ENCODE measurements around the gene ESD. TPM values are rescaled to one million over a fixed set of nuclear protein-coding genes. Genes with fewer than 3 reads are reported as not detected.

Gene ESD
- total and polyA plus RNA-seq, 2 donors (not counting 3 experiments of a cell fraction or from before 2014, with no cell fraction given), result 45.3 to 81.1 TPM

DNA sequence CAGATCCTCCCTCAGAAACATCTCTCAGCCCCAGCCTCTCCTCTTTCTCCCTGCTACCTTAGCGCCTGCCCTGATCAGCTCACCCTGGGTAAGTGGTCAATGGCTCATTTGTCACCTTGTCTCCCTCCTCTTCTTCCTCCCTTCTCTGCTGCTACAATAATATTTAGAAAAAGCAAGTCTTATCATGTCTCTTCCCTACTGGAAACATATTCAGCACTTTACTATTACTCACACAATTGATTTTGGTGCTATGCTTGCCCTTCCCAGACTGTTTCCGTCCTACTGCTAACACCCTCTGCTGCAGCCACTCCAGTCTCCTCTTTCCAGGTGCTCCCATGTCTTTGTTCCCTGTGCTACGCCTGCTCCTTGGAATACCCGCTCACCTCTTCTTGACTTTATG, 35.8 kb downstream of the ESD start:
- ChIA-PET CTCF (no interaction called here), POLR2A (no interaction called here)
- Histone ChIP-seq H3K4me3 (replicated peaks in 1 of 3; ENCODE audit: insufficient read depth in 1 of 3, low read depth in 1 of 3, low read length in 3 of 3) (no peak overlapping the region), H3K36me3 (ENCODE audit: control insufficient read depth in 2 of 2, extremely low read depth in 1 of 2, insufficient read depth in 2 of 2, low read length in 2 of 2) (no peaks in the 10 kb centered on the region), H3K79me2 (ENCODE audit: control insufficient read depth, insufficient read depth, low read length) (no peaks in the 10 kb centered on the region), H3K9me1 (replicated peaks; ENCODE audit: control insufficient read depth, extremely low read depth, insufficient read depth, low read length) (no peaks in the 10 kb centered on the region), H2AFZ (ENCODE audit: low read depth, low read length) (no peak overlapping the region), H3K27ac (ENCODE audit: insufficient read depth, low read depth, low read length) (no peak overlapping the region), H3K9ac (replicated peaks; ENCODE audit: extremely low read depth, insufficient read depth, low read length) (no peak overlapping the region), H3K27me3 (ENCODE audit: control insufficient read depth in 2 of 2, insufficient read depth in 2 of 2, low read length in 2 of 2) (peaks cover 0 to 4% of the 10 kb centered on the region in 2 experiments), H3K4me2 (ENCODE audit: insufficient read depth, low read length) (no peak overlapping the region), H3K9me3 (replicated peaks; ENCODE audit: control insufficient read depth, insufficient read depth, low read length) (no peaks in the 10 kb centered on the region), H4K20me1 (replicated peaks; ENCODE audit: control insufficient read depth, extremely low read depth, insufficient read depth, low read length) (no peaks in the 10 kb centered on the region), H3K4me1 (ENCODE audit: control insufficient read depth, extremely low read depth, insufficient read depth, low read length) (no peaks in the 10 kb centered on the region)
- no TSS peak for BruUV-seq (replicated peaks)
- intact Hi-C loops (cut with micrococcal nuclease) (no loop called here), dilution Hi-C loops (cut with MboI; ENCODE audit: extremely low pct_ligation_motif_present, low sequenced_read_pairs) (no loop called here)
- no peak for FAIRE-seq
- TF ChIP-seq GATA2 (IDR thresholded peaks at IDR 0.05; ENCODE audit: insufficient read depth, insufficient read length, low read depth, low read length), result no peak
- TF ChIP-seq POLR2AphosphoS5 (IDR thresholded peaks at IDR 0.05; ENCODE audit: insufficient read depth, low read depth, low read length), result no peak
- TF ChIP-seq FOS (IDR thresholded peaks at IDR 0.05; ENCODE audit: borderline replicate concordance, insufficient read depth, low read length), result no peak
- no peak for TF ChIP-seq JUN (IDR thresholded peaks at IDR 0.05; ENCODE audit: borderline replicate concordance, insufficient read depth, insufficient read length, low read depth)
- no peak for TF ChIP-seq MYC (IDR thresholded peaks at IDR 0.05; ENCODE audit: low read depth, low read length)
- DNase-seq (ENCODE audit: low read depth, low spot score), result no peak

DNA sequence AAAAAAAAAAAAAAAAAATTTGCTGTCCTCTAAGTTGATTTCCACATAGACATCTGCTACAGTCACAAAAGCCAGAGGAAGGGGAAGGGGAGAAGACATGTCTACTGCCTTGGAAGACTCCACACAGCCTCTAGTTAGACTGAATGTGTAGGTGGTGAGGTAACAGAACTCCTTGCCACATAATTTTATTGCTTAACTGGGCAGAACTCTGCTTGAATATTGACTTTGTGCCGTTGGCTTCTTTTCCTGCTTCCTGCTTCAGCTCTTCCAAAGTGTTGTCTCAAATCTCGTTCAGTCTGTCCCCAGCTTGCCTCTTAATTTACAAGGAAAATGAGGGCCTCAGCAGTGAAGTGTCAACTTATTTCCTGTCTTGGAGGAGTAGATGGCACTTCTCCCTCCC, 37.1 kb downstream of the ESD start:
- no peaks in the 10 kb centered on the region for H3K79me2 ChIP-seq (ENCODE audit: control insufficient read depth, insufficient read depth, low read length)
- no TSS peak for BruUV-seq (replicated peaks)
- dilution Hi-C loops (cut with MboI; ENCODE audit: extremely low pct_ligation_motif_present, low sequenced_read_pairs) (no loop called here), intact Hi-C loops (cut with micrococcal nuclease) (no loop called here)
- ChIA-PET POLR2A (no interaction called here), CTCF (no interaction called here)
- H3K4me2 ChIP-seq (ENCODE audit: insufficient read depth, low read length), result no peak overlapping the region
- H3K27me3 ChIP-seq (ENCODE audit: control insufficient read depth in 2 of 2, insufficient read depth in 2 of 2, low read length in 2 of 2), result peaks cover 0 to 4% of the 10 kb centered on the region in 2 experiments
- DNase-seq (ENCODE audit: low read depth, low spot score), result no peak
- FAIRE-seq, result no peak
- no peaks in the 10 kb centered on the region for H3K9me3 ChIP-seq (replicated peaks; ENCODE audit: control insufficient read depth, insufficient read depth, low read length)
- H4K20me1 ChIP-seq (replicated peaks; ENCODE audit: control insufficient read depth, extremely low read depth, insufficient read depth, low read length), result no peaks in the 10 kb centered on the region
- TF ChIP-seq, protein P1, sequence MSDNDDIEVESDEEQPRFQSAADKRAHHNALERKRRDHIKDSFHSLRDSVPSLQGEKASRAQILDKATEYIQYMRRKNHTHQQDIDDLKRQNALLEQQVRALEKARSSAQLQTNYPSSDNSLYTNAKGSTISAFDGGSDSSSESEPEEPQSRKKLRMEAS (IDR thresholded peaks at IDR 0.05; ENCODE audit: insufficient read depth, insufficient read length), result no peak
- TF ChIP-seq MYC (IDR thresholded peaks at IDR 0.05; ENCODE audit: low read depth, low read length) (no peak), POLR2AphosphoS5 (IDR thresholded peaks at IDR 0.05; ENCODE audit: insufficient read depth, low read depth, low read length) (no peak), JUN (IDR thresholded peaks at IDR 0.05; ENCODE audit: borderline replicate concordance, insufficient read depth, insufficient read length, low read depth) (no peak), POLR2A (IDR thresholded peaks at IDR 0.05; ENCODE audit: low read depth, low read length) (no peak), EZH2 (IDR thresholded peaks at IDR 0.05; ENCODE audit: borderline replicate concordance, low read depth, low read length, severe bottlenecking) (no peak), FOS (IDR thresholded peaks at IDR 0.05; ENCODE audit: borderline replicate concordance, insufficient read depth, low read length) (no peak), GATA2 (IDR thresholded peaks at IDR 0.05; ENCODE audit: insufficient read depth, insufficient read length, low read depth, low read length) (no peak)
- TF ChIP-seq, protein P2, sequence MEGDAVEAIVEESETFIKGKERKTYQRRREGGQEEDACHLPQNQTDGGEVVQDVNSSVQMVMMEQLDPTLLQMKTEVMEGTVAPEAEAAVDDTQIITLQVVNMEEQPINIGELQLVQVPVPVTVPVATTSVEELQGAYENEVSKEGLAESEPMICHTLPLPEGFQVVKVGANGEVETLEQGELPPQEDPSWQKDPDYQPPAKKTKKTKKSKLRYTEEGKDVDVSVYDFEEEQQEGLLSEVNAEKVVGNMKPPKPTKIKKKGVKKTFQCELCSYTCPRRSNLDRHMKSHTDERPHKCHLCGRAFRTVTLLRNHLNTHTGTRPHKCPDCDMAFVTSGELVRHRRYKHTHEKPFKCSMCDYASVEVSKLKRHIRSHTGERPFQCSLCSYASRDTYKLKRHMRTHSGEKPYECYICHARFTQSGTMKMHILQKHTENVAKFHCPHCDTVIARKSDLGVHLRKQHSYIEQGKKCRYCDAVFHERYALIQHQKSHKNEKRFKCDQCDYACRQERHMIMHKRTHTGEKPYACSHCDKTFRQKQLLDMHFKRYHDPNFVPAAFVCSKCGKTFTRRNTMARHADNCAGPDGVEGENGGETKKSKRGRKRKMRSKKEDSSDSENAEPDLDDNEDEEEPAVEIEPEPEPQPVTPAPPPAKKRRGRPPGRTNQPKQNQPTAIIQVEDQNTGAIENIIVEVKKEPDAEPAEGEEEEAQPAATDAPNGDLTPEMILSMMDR (IDR thresholded peaks at IDR 0.05; ENCODE audit: extremely low read depth in 1 of 2, insufficient read depth in 1 of 2, low read depth in 1 of 2, low read length in 2 of 2), result no peak
- no peak overlapping the region for H3K9ac ChIP-seq (replicated peaks; ENCODE audit: extremely low read depth, insufficient read depth, low read length)
- H3K27ac ChIP-seq (ENCODE audit: insufficient read depth, low read depth, low read length), result no peak overlapping the region
- H3K36me3 ChIP-seq (ENCODE audit: control insufficient read depth in 2 of 2, extremely low read depth in 1 of 2, insufficient read depth in 2 of 2, low read length in 2 of 2), result no peaks in the 10 kb centered on the region
- no peaks in the 10 kb centered on the region for H3K4me1 ChIP-seq (ENCODE audit: control insufficient read depth, extremely low read depth, insufficient read depth, low read length)
- H3K9me1 ChIP-seq (replicated peaks; ENCODE audit: control insufficient read depth, extremely low read depth, insufficient read depth, low read length), result no peaks in the 10 kb centered on the region
- H2AFZ ChIP-seq (ENCODE audit: low read depth, low read length), result no peak overlapping the region
- H3K4me3 ChIP-seq (replicated peaks in 1 of 3; ENCODE audit: insufficient read depth in 1 of 3, low read depth in 1 of 3, low read length in 3 of 3), result no peak overlapping the region

Measured in endothelial cell of umbilical vein (primary cell).